Gastrocnemius medialis (tissue), 4 donors: ENCODE data around the gene SMCHD1. TPM values are rescaled to one million over a fixed set of nuclear protein-coding genes. Genes with fewer than 3 reads are reported as not detected.

ENCODE experiments used
- ATAC-seq, 2 donors: fragments of 150-250 bp; one replicate each; pipeline ENCODE4 v1.9.1; 2016
- DNase-seq, 2 donors: peaks; one replicate each; pipeline ENCODE4 v3.0.0-alpha.2; 2019
- H3K27ac ChIP-seq, 4 donors: fragments of 200-600 bp; sonication (generic); 1 replicate in 1 of 4; 2 replicates in 3 of 4; pipeline ENCODE4 v1.5.1; 2016 to 2018; ENCODE audit warnings: mild to moderate bottlenecking in 2 of 4, moderate library complexity in 1 of 4
- H3K27me3 ChIP-seq, 3 donors: fragments of 200-600 bp; sonication (generic) in 2 of 3; 1 replicate in 1 of 3; 2 replicates in 2 of 3; pipeline versions ENCODE4 v1.5.1 to v1.6.0; 2016 to 2019; ENCODE audit warnings: mild to moderate bottlenecking in 1 of 3, moderate library complexity in 1 of 3
- H3K36me3 ChIP-seq, 2 donors: fragments of 200-600 bp; sonication (generic) in 1 of 2; one replicate each; pipeline ENCODE4 v1.5.1; 2017 to 2018
- H3K4me1 ChIP-seq, 2 donors: fragments of 200-600 bp; sonication (generic) in 1 of 2; one replicate each; pipeline ENCODE4 v1.5.1; 2016 to 2017; ENCODE audit warnings: mild to moderate bottlenecking in 2 of 2
- H3K4me3 ChIP-seq, 4 donors: fragments of 200-600 bp; sonication (generic) in 3 of 4; 1 replicate in 1 of 4; 2 replicates in 3 of 4; pipeline ENCODE4 v1.5.1; 2016 to 2019; ENCODE audit warnings: mild to moderate bottlenecking in 2 of 4
- H3K9me3 ChIP-seq, 3 donors: fragments of 200-600 bp; sonication (generic) in 2 of 3; 1 replicate in 1 of 3; 2 replicates in 2 of 3; pipeline ENCODE4 v1.5.1; 2016 to 2019
- CTCF ChIP-seq, 5 experiments: fragments of 450-650 bp in 3 of 5; fragments of 200-600 bp in 2 of 5; sonication (generic) in 2 of 5; IDR thresholded peaks in 4 of 5; conservative IDR thresholded peaks in 1 of 5; 1 replicate in 4 of 5; 2 replicates in 1 of 5; pipeline ENCODE4 v1.5.1; 2016 to 2019; ENCODE audit warnings: antibody characterized with exemption in 5 of 5, mild to moderate bottlenecking in 3 of 5, moderate library complexity in 3 of 5
- POLR2A ChIP-seq, 2 donors: fragments of 450-650 bp; IDR thresholded peaks; one replicate each; pipeline ENCODE4 v1.6.1; 2017; ENCODE audit warnings: antibody characterized with exemption in 2 of 2, mild to moderate bottlenecking in 2 of 2, moderate library complexity in 2 of 2
- in situ Hi-C, 4 donors: fragments of 200-750 bp; cut with MboI; loops; one replicate each; pipeline versions ENCODE4 v1.15.0 to v1.8.0; 2017; ENCODE audit warnings: low sequenced_read_pairs in 4 of 4
- intact Hi-C: fragments of 100-400 bp; cut with DNase I; formaldehyde crosslinking; loops from one replicate; pipeline ENCODE4 v1.15.1; 2023; ENCODE audit warnings: low total_unique reads
- total RNA-seq, 4 donors: library from RNA; depleted of rRNA; stranded (reverse); fragments of >200 nt; gene quantifications; one replicate each; pipeline versions ENCODE4 v1.1.0 to v1.2.3, GENCODE V29; 2016

Gene SMCHD1
- total RNA-seq, 4 donors from 2014 or later = 16.2 to 43.6 (median 22.7) TPM

GRCh38 chr18:2644535-2644934, 11.0 kb upstream of the SMCHD1 start:
- ATAC-seq (no peak), DNase-seq (no peak)
- TF ChIP-seq POLR2A (IDR thresholded peaks at IDR 0.05) (no peak), CTCF (IDR thresholded peaks at IDR 0.05 in 4 of 5, conservative IDR thresholded peaks at IDR 0.05 in 1 of 5) (no peak)
- H3K4me3 ChIP-seq = no peak overlapping the region
- no peaks in the 10 kb centered on the region for H3K36me3 ChIP-seq
- no peaks in the 10 kb centered on the region for H3K9me3 ChIP-seq
- H3K27me3 ChIP-seq = no peaks in the 10 kb centered on the region
- no peak overlapping the region for H3K27ac ChIP-seq
- no peaks in the 10 kb centered on the region for H3K4me1 ChIP-seq
- intact Hi-C loops (no loop called here), in situ Hi-C loops (no loop called here)

DNA sequence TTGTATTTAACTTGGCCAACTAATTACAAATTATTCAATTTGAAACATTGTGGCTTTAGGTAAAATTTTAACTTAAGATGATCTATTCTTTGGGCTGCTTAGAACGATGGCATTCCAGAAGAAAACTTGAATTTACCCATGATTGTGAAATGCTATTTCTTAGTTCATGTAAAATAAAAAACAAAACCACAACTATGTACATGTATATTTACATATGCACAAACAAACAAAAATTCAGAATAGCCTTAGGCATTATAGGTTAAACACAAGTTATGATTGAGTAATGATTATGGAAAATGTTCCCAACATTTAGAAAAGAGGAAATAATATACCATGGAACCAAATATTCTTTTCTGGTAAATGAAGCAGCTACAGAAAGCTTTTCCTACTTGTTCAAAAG, 3.5 kb upstream of the SMCHD1 start:
- Histone ChIP-seq H3K27me3 (no peaks in the 10 kb centered on the region), H3K27ac (no peak overlapping the region), H3K9me3 (no peaks in the 10 kb centered on the region), H3K4me3 (no peak overlapping the region), H3K36me3 (no peaks in the 10 kb centered on the region), H3K4me1 (peaks cover 1 to 3% of the 10 kb centered on the region in 2 donors)
- no peak for DNase-seq
- ATAC-seq = no peak
- intact Hi-C loops = loop anchor here (10.0 kb wide), 3 partner anchors 603 to 1837 kb away; partner anchors contain the start of gene YES1
- TF ChIP-seq CTCF (IDR thresholded peaks at IDR 0.05 in 4 of 5, conservative IDR thresholded peaks at IDR 0.05 in 1 of 5) = no peak
- TF ChIP-seq POLR2A (IDR thresholded peaks at IDR 0.05) = no peak
- in situ Hi-C loops = loop anchor here in 1 of 4 donors (5.0 kb wide), 1 partner anchor 80 kb away; the partner anchor contains the start of genes METTL4 and NDC80

GRCh38 chr18:2653467-2653866, 2.1 kb upstream of the SMCHD1 start:
- Histone ChIP-seq H3K36me3 (no peaks in the 10 kb centered on the region), H3K27me3 (no peaks in the 10 kb centered on the region), H3K4me1 (peaks cover 16 to 18% of the 10 kb centered on the region in 2 donors), H3K4me3 (no peak overlapping the region), H3K9me3 (no peaks in the 10 kb centered on the region), H3K27ac (no peak overlapping the region)
- in situ Hi-C loops = loop anchor here in 1 of 4 donors (5.0 kb wide), 1 partner anchor 81 kb away; the partner anchor contains the start of genes METTL4 and NDC80
- ATAC-seq (no peak), DNase-seq (no peak)
- TF ChIP-seq POLR2A (IDR thresholded peaks at IDR 0.05) (no peak), CTCF (IDR thresholded peaks at IDR 0.05 in 4 of 5, conservative IDR thresholded peaks at IDR 0.05 in 1 of 5) (no peak)
- intact Hi-C loops = loop anchor here (10.0 kb wide), 3 partner anchors 601 to 1839 kb away; partner anchors contain the start of gene YES1

- TF ChIP-seq POLR2A (IDR thresholded peaks at IDR 0.05) = no peak
- TF ChIP-seq CTCF (IDR thresholded peaks at IDR 0.05 in 4 of 5, conservative IDR thresholded peaks at IDR 0.05 in 1 of 5) = no peak
- in situ Hi-C loops (loop anchor here in 1 of 4 donors (5.0 kb wide), 1 partner anchor 82 kb away; the partner anchor contains the start of genes METTL4 and NDC80), intact Hi-C loops (loop anchor here (10.0 kb wide), 3 partner anchors 600 to 1840 kb away; partner anchors contain the start of gene YES1)
- no peaks in the 10 kb centered on the region for H3K9me3 ChIP-seq
- H3K4me1 ChIP-seq = peaks cover 23 to 24% of the 10 kb centered on the region in 2 donors
- ATAC-seq = no peak
- no peaks in the 10 kb centered on the region for H3K36me3 ChIP-seq
- peak overlapping the region; percentile 91 to 97 (median 93) for H3K4me3 ChIP-seq
- H3K27me3 ChIP-seq = no peaks in the 10 kb centered on the region
- no peak for DNase-seq
- peak overlapping the region; percentile 93 to 99 (median 96) for H3K27ac ChIP-seq
These were observed 1.2 kb upstream of the SMCHD1 start for GRCh38 chr18:2654169-2654927.
